NT2/D1 (cell line): ENCODE data around the gene BANF1.

Source experiments
- YY1 ChIP-seq: IDR thresholded peaks from 2 replicates; pipeline ENCODE4 v1.6.1; 2011; ENCODE audit not compliant: insufficient read length, insufficient read depth
- ZNF274 ChIP-seq: IDR thresholded peaks from 2 replicates; pipeline ENCODE4 v1.6.1; 2011; ENCODE audit warnings: mild to moderate bottlenecking, low read depth, low read length

- no peak for TF ChIP-seq ZNF274
- no peak for TF ChIP-seq YY1
These were observed 45.5 kb downstream of the BANF1 start for GRCh38 chr11:66047541-66048365.
